Fibroblast of lung (primary cell): ENCODE measurements around the gene SLC35E4. TPM values are rescaled to one million over a fixed set of nuclear protein-coding genes. Genes with fewer than 3 reads are reported as not detected.

ENCODE experiments used
- DNase-seq, 2 donors: peaks; one replicate each; pipeline versions ENCODE4 v3.0.0 to v3.0.0-alpha.2; 2010; ENCODE audit warnings: low read depth in 2 of 2
- H2AFZ ChIP-seq: 2 replicates; pipeline ENCODE4 v1.5.1; 2012; ENCODE audit warnings: low read length, control low read depth, inconsistent platforms
- H3K27ac ChIP-seq: 2 replicates; pipeline ENCODE4 v1.5.1; 2011; ENCODE audit warnings: low read length, control low read depth; ENCODE audit not compliant: insufficient read depth
- H3K27me3 ChIP-seq: 2 replicates; pipeline ENCODE4 v1.5.1; 2011; ENCODE audit warnings: mild to moderate bottlenecking, low read length; ENCODE audit not compliant: control insufficient read depth, insufficient read depth
- H3K36me3 ChIP-seq: 2 replicates; pipeline ENCODE4 v1.5.1; 2011; ENCODE audit warnings: low read length; ENCODE audit not compliant: control insufficient read depth, insufficient read depth
- H3K4me1 ChIP-seq: 2 replicates; pipeline ENCODE4 v1.5.1; 2011; ENCODE audit warnings: low read length; ENCODE audit not compliant: control insufficient read depth, insufficient read depth; ENCODE audit errors: extremely low read depth
- H3K4me2 ChIP-seq: 2 replicates; pipeline ENCODE4 v1.5.1; 2011; ENCODE audit warnings: low read length, control low read depth; ENCODE audit not compliant: insufficient read depth; ENCODE audit errors: extremely low read depth
- H3K4me3 ChIP-seq, 4 experiments: fragments of 200-600 bp in 1 of 4; sonication (generic) in 1 of 4; replicated peaks in 1 of 4; 2 replicates each; pipeline ENCODE4 v1.5.1; 2011 to 2016; ENCODE audit warnings: low read length in 4 of 4, low read depth in 3 of 4, mild to moderate bottlenecking in 3 of 4, control low read depth in 2 of 4, inconsistent platforms in 1 of 4, mixed read lengths in 1 of 4; ENCODE audit not compliant: insufficient read depth in 1 of 4; ENCODE audit errors: control extremely low read depth in 1 of 4
- H3K79me2 ChIP-seq: 2 replicates; pipeline ENCODE4 v1.5.1; 2012; ENCODE audit warnings: mild to moderate bottlenecking, low read length, inconsistent platforms; ENCODE audit not compliant: control insufficient read depth, insufficient read depth
- H3K9ac ChIP-seq: 2 replicates; pipeline ENCODE4 v1.5.1; 2011; ENCODE audit warnings: mild to moderate bottlenecking, low read length, control low read depth; ENCODE audit not compliant: insufficient read depth
- H3K9me3 ChIP-seq: 2 replicates; pipeline ENCODE4 v1.5.1; 2012; ENCODE audit warnings: low read depth, low read length; ENCODE audit not compliant: control insufficient read depth, insufficient read depth
- H4K20me1 ChIP-seq: 2 replicates; pipeline ENCODE4 v1.5.1; 2011; ENCODE audit warnings: low read length; ENCODE audit not compliant: control insufficient read depth, insufficient read depth; ENCODE audit errors: extremely low read depth
- CTCF ChIP-seq, 2 donors: IDR thresholded peaks in 1 of 2; conservative IDR thresholded peaks in 1 of 2; 1 replicate in 1 of 2; 2 replicates in 1 of 2; pipeline ENCODE4 v1.5.1; 2011 to 2012; ENCODE audit warnings: low read length in 2 of 2, control low read depth in 1 of 2, inconsistent platforms in 1 of 2, low read depth in 1 of 2, mild to moderate bottlenecking in 1 of 2
- EZH2 ChIP-seq: IDR thresholded peaks from 2 replicates; pipeline ENCODE4 v1.5.1; 2012; ENCODE audit warnings: low read length, control low read depth, mild to moderate bottlenecking; ENCODE audit errors: missing control alignments
- polyA plus RNA-seq, 2 donors: library from polyadenylated mRNA; depleted of rRNA in 1 of 2; stranded (reverse) in 1 of 2; unstranded in 1 of 2; fragments of >200 nt; gene quantifications; 2 replicates each; pipeline ENCODE4 v1.2.1, GENCODE V29; 2011 to 2012; ENCODE audit warnings: missing spikeins in 1 of 2
- total RNA-seq: library from RNA; depleted of rRNA; stranded (reverse); fragments of >200 nt; gene quantifications from 2 replicates; pipeline ENCODE4 v1.2.1, GENCODE V29; 2014

The SLC35E4 gene
- total and polyA plus RNA-seq, 2 donors (not counting 1 experiment from before 2014, with no cell fraction given) = 2.0 to 10.1 TPM

GRCh38 chr22:30609260-30610185, 26.1 kb upstream of the SLC35E4 start:
- H3K4me3 ChIP-seq = peak overlapping the region in 1 of 4 experiments; percentile 14
- H3K36me3 ChIP-seq = no peaks in the 10 kb centered on the region
- DNase-seq = peak; percentile 78 to 88
- H3K27ac ChIP-seq = peak overlapping the region; percentile 27
- no peaks in the 10 kb centered on the region for H4K20me1 ChIP-seq
- H3K9me3 ChIP-seq = no peaks in the 10 kb centered on the region
- H3K4me1 ChIP-seq = peaks cover 29% of the 10 kb centered on the region
- no peaks in the 10 kb centered on the region for H3K27me3 ChIP-seq
- H3K4me2 ChIP-seq = peak overlapping the region; percentile 8
- TF ChIP-seq EZH2 (no peak), CTCF (conservative IDR thresholded peaks at IDR 0.05 in 1 of 2, IDR thresholded peaks at IDR 0.05 in 1 of 2; ENCODE audit: low read depth in 1 of 2, low read length in 2 of 2) (no peak)
- H2AFZ ChIP-seq = no peak overlapping the region
- H3K9ac ChIP-seq = no peak overlapping the region
- no peaks in the 10 kb centered on the region for H3K79me2 ChIP-seq

- Histone ChIP-seq H3K4me2 (no peak overlapping the region), H3K36me3 (no peaks in the 10 kb centered on the region), H2AFZ (no peak overlapping the region), H3K4me1 (peaks cover 29% of the 10 kb centered on the region), H3K27me3 (no peaks in the 10 kb centered on the region), H4K20me1 (no peaks in the 10 kb centered on the region), H3K9me3 (no peaks in the 10 kb centered on the region), H3K4me3 (no peak overlapping the region), H3K79me2 (no peaks in the 10 kb centered on the region), H3K27ac (no peak overlapping the region), H3K9ac (no peak overlapping the region)
- DNase-seq = no peak
- TF ChIP-seq EZH2 (no peak), CTCF (conservative IDR thresholded peaks at IDR 0.05 in 1 of 2, IDR thresholded peaks at IDR 0.05 in 1 of 2; ENCODE audit: low read depth in 1 of 2, low read length in 2 of 2) (no peak)
These were observed 25.3 kb upstream of the SLC35E4 start for GRCh38 chr22:30610299-30610698.

DNA sequence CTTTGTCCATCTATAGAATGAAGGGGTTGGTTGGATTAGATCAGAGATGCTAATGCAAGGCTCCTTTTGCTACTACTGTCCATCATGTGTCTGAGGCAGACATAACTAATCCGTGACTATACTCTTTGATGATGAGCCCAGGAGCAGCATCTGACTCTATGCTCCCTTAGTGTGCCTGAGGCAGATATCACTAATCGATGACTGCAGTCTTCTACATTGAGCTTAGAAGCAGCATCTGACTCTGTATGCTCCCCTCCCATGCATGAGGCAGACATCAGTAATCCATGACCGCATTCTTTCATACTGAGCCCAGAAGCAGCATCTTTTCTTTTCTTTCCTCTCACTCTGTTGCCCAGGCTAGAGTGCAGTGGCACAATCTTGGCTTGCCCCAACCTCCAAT, 24.4 kb upstream of the SLC35E4 start:
- Histone ChIP-seq H4K20me1 (no peaks in the 10 kb centered on the region), H3K79me2 (no peaks in the 10 kb centered on the region), H3K36me3 (no peaks in the 10 kb centered on the region), H3K27ac (no peak overlapping the region), H3K27me3 (no peaks in the 10 kb centered on the region), H3K4me2 (no peak overlapping the region), H3K4me3 (no peak overlapping the region), H2AFZ (no peak overlapping the region), H3K4me1 (peaks cover 23% of the 10 kb centered on the region), H3K9me3 (no peaks in the 10 kb centered on the region), H3K9ac (no peak overlapping the region)
- DNase-seq = no peak
- no peak for TF ChIP-seq CTCF (conservative IDR thresholded peaks at IDR 0.05 in 1 of 2, IDR thresholded peaks at IDR 0.05 in 1 of 2; ENCODE audit: low read depth in 1 of 2, low read length in 2 of 2)
- TF ChIP-seq EZH2 = no peak
